NCI-H1092 treated with DMSO at 0.1 percent for 48 hours (cell line): ENCODE data around the gene SLC16A7.

ENCODE experiments used
- DNase-seq: peaks from one replicate; lab custom pipeline; 2025; lab: John Stamatoyannopoulos, UW

Gene SLC16A7

DNA sequence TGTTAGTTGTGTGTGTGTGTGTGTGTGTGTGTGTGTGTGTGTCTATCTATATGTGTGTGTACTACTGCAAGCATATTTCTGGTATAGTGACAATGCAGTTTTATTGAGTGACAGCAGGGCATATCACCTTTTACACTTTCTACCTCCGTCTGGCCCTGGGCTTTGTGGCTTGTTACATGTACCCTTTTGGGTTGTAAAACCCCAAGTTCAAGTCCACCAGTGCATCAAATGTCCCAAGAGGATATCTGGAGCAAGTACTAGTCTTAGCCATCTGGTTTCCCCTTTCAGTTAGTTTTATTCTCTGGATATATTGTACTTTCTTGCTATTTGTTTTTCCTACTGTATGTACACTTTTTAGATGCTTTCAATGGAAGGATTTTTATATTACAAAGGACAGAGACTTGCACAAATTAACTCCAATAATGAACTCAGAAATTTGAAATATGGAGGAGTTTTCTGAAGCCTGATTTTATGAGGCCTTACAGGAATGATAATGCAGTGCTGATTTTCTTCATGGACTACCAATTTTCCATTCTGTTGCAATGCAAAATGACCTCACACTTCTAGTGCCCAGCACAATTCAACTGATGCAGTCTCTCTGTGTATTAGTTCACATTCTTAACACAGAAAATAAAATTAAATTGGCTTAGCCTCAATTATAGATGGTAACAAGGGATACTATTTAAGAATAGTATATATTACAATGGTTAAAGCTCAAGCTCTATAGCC is 29.1 kb downstream of the SLC16A7 start:
- no peak for DNase-seq

DNA sequence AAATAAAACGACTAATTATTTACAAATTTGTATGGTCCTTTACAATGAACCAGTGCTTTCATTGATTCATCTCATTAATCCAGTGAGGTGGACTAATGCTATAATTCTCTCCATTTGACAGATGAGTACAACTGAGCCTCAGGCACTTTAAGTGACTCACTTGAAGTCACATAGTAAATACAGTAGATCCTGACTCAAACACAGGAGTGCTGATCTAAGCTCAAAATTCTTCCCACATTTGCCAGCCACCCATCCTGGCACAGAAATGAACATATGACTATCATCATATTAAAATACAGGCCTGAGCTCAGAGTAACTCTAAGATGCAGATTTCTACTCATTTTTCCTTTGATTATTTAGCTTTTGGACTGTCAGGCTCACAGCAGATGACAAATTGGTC is 30.6 kb downstream of the SLC16A7 start:
- no peak for DNase-seq

DNA sequence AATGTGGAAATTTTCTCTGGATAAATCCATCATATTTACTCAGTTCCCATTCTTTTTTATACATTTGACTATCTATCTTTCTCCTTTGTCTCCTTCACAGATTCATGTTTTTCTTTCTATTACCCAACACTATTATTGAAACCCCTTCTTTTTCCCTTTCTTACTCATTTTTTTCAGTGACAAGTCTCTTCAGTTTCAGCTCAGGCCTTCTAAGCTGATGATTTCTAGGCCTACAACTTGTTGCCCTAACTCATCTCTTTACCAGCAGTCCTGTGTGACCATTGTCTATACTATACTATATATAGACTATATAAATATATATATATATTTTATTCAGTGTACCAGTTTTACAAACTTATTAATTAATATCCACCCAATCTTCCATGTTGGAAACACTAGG is 31.8 kb downstream of the SLC16A7 start:
- no peak for DNase-seq

DNA sequence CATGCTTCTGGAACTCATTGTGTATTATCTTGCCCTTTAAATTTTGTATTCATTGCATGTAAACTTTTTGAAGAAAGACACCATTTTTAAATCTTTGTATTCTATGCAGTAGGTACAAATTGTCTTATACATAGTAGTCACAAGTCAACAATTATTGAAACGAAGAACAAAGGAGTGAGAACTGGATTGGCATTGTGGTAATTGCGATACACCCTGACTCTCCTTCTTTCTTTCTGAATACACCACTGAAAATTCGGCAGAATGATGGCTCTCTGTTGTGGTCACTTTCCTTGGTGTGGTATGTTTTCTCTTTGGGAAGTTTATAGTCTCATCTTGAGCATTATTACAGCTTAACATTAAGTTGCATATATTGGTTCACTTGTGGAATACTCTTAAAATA is 34.1 kb downstream of the SLC16A7 start:
- no peak for DNase-seq

DNA sequence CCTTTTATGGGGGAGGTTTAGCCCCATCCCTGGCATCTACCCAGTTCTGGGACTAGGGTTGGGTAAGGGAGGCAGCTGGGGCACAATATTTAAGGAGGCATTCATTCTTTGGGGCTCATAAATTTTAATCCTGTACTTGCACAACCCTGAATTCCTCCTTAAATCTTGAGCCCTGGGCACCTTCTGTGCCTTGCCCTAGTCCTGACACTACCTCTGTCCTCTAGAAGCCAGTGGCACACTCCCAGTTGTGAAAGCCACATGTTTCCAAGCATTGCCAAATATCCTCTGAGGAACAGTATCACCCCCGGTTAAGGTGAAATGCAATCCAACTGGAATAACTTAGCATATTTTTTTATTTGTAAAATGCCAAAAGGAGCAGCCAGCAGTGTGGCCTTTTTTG is 36.6 kb downstream of the SLC16A7 start:
- DNase-seq, result no peak

DNA sequence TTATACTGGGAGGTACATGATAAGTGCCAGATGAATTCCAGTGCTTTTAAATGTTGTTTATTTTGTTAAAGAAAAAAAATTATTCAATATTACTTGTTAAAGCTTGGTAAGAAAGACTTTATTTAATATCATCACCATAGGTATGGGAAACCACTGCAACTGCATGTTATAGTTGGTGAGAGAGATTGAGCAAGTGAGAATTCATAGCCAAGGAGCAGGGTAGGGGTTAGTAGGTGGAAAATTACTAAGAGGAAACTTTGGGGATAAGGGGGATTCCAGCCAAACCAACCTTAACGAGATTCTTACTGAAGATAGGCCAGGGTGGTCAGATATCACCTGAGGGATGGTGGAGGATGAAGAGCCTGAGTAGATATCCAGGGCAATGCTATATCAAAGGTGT is 38.4 kb downstream of the SLC16A7 start:
- no peak for DNase-seq

DNA sequence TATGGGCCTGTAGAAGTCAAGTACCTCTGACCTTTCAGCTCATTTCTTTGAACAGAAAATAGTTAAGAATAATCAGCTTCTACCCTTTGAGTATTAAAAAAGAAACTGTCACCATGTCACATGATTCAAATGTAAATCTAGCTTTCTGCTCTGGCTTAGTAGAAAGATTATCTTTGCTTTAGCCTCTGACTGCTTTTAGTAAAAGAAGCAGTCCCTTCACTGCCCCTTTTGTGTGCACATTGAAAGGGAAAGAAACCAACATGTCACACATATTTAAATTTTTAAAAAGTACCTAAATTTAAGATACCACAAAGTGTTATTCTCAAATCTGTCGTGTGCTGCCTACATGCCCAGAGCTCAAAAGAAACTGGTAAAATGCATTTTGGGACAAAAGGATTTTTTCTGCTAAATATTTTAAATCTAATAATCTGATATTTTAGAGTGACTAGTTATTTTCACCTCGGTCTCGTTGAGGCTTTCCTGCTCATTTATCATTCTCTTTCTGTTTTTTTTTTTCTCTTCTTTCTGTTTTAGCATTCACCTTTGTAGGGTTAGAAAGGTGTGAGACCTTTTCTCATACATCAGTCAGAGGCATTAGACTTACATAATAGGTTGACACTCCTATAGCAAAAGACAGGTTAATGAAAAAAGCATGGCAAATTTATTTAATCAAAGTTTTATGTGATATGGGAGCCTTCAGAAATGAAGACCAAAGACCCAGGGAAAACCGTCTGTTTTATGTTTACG is 41.3 kb downstream of the SLC16A7 start:
- no peak for DNase-seq

DNA sequence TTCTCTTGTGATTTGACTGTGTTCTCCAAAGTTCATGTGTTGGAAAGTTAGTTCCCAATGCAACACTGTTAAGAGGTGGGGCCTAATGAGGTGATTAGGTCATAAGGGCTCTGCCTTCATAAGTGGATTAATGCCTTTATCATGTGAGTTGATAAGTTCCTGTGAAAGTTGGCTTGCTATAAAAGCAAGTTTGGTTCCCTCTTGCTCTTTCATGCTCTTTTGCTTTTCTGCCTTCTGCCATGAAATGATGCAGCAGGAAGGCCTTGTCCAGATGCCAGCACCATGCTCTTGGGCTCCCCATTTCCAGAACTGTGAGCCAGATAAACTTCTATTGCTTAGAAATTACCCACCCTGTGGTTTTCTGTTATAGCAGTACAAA is 41.9 kb downstream of the SLC16A7 start:
- DNase-seq, result no peak

DNA sequence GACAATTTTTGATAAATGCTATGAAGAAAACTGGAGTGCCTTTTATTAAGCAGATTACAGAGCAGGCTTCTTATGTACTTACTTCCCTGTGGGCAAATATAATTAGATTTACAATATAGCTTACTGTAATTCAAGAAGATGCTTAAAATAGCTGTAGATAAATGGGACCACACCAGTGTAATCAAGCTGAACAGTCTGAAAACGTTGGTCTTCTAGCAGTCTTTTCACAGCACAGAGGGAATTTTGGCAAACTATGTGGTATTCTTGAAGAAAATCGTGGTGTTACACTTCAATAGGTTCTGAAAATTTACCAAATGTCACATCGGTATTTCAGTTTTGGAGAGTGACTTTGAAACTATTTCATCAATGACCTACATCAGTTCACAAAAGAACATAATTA is 47.7 kb downstream of the SLC16A7 start:
- DNase-seq, result no peak

DNA sequence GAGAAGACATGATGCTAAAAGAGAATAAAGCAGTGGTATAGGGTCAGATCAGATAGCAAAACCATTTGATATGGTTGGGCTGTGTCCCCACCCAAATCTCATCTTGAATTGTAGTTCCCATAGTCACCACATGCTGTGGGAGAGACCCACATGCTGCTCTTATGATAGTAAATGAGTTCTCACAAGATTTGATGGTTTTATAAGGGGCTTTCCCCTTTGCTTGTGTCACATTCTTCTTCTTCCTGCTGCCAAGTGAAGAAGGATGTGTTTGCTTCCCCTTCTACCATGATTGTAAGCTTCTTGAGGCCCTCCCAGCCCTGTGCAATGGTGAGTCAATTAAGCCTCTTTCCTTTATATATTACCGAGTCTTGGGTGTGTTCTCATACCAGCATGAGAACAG is 49.4 kb downstream of the SLC16A7 start:
- no peak for DNase-seq

DNA sequence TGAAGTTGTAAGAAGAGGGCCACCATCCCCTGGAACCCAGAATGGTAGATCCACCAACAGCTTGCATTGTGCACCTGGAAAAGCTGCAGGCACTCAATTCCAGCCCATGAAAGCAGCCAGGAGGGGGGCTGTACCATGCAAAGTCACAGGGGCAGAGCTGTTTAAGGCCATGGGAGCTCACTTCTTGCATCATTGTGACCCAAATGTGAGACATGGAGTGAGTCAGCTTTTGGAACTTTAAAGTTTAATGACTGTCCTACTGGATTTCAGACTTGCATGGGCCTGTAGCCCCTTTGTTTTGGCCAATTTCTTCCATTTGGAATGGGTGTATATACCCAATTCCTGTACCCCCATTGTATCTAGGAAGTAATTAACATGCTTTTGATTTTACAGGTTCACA is 50.8 kb downstream of the SLC16A7 start:
- DNase-seq, result no peak

DNA sequence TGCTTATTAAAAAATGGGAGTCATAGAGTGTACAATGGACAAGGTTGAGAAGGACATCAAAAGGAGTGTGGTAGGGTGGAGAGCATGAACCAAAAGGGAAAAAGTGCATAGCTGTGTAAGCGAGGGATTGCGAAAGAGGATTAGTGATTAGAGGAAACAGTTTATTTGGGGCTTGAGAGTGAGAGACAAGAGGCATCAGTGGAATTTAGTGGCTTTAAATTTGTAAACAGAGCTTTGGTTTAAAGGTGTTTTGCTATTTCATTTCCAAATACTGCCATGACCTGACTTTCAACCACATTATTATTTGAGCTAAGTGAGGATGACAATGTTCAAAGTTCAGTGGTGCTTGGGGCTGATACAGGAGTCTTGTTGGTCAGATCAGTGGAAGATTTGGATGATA is 53.4 kb downstream of the SLC16A7 start:
- no peak for DNase-seq

DNA sequence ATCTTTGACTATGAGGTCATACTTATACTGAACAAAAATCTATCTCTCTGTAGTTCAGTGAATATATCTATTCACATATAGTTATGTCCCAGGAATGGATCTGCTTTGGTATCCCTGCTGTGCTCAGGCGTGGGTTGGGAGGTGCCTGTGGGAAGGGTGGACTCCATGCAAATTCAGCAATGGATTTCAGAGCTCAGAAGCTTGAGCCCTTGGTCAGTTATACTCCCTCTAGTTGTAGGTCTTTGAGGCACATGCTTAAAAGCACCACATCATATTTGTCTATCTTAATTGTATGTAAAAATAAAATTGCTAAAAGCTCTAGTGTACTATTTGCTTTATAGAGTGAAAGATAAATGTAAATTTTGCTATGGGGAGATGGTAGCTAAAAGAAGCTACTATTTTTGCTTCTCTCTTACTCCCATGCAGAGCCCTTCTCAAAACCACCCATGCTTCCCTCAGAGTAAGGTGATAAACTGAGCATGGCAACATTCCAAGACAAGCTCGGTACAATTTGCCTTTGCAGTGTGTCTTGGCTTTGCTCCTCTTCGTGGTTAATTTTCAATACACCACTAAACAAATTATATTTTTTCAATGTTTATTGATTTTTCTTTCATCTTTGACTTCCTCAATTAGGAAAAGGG is 54.9 kb downstream of the SLC16A7 start:
- peak; percentile 6 for DNase-seq

DNA sequence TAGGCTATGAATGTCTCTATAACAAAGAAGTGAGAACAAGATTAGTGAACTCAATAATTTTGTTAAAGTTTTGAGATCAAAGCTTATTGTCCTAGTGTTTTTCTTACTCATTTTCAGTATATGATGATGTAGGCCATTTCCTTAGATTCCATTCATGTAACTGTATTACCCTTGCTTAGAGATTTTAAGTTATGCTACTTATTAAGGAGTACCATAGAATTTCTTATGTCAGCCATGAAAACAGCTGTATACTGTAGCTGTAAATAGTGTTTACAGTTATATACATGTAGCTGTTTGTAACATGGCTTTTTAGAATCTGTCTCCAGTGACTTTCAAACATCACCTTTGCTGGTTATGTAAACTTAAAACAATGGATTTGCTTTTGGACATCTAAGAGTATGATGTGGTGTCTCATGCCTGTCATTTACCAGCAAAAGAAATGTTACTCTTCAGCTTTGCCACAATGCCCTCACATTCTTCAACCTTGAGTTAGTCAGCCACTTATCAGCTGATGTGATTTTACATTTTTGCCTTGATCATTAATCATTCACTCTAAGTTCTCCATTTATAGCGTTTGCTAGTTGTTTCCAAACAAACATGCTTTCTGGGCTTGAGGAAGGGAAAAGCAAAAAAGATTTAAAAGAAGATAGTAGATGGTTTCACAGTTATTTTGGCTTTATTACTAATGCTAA is 55.5 kb downstream of the SLC16A7 start:
- DNase-seq, result no peak

DNA sequence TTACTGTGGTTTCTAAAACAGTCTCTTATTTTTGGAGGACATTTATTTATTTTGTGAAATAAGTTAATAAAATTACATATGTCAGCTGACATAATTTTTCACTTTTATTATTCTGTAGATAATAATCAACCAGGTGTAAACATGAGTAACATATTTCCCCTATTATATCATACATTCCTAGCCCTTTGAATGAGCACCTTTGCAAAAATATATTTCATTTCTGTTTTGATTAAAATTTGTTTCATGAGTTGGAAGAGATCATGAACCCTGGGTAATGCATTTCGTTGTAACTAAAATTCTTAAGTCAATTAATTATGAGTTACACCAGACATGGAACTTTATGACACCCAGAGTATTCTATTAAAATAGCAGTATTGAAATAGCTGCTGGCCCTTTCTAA is 56.3 kb downstream of the SLC16A7 start:
- DNase-seq, result no peak

DNA sequence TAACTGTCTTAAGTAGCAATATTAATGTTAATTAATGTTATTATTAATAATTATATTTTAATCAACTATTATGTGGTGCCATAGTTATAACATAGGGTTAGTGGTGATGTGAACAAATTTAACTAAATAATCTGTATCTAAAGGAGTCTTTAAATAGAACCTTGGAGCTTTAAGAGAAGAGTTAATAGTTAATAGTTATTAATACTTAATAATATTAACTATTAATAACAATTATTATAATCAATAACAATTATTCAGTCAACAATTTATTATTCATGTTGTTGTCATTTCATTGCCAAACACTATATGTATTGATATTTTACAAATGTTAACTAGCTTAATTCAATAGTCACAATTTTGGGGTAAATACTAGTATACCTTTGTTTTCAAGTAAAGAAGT is 58.2 kb downstream of the SLC16A7 start:
- DNase-seq, result no peak

DNA sequence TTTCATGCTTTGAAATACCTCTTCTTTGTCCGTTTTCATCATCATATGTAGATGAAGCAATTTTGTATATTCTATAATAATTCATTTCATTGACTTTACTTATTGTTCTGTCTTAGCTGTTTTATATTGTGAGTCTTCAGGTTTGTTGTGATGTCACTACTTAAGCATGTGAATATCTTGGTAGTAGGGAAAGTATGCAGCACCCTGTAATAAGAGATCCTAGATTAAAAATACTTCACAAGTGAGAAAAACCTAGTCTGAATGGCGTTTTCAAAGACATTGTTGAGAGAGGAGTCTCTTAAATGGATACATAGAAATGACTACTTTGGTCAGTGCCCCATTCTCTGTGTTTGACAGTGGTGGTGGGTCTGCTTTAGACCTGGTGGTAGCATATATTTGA is 61.4 kb downstream of the SLC16A7 start:
- no peak for DNase-seq

DNA sequence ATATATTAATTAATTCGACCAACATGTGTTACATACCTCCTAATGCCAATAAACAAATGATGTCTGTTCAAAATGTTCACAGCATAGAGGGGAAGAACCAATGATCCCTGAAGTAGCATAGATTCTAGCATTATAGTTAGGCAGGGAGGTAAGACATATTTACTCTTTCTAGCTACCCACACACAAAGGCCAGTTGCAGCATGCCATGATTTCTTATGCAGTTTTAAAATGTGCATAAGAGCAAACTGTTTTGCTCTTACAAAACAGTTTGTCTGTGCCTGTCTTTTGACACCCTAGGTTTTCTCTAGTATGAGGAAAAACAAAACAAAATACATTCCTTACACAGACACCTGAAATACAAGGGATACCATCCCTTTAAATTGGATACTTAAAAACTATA is 61.9 kb downstream of the SLC16A7 start:
- DNase-seq, result no peak

DNA sequence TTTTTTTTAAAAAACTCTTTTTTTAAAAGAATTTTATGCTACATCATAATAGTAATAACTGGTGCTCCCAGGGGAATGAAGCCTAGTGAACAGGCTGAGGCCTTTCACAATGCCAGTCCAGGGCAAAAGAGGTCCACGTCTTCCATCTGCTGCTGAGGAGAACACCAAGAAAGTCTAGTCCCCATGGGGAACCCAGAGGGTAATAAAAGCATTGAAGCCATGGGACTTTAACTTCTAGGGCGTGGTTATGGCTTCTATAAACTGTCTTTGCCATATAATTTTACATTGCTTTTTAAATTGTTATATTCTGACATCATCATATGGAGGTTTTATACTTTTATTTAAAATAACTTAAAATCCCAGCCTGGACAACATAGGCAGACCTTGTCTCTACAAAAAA is 64.3 kb downstream of the SLC16A7 start:
- DNase-seq, result no peak

DNA sequence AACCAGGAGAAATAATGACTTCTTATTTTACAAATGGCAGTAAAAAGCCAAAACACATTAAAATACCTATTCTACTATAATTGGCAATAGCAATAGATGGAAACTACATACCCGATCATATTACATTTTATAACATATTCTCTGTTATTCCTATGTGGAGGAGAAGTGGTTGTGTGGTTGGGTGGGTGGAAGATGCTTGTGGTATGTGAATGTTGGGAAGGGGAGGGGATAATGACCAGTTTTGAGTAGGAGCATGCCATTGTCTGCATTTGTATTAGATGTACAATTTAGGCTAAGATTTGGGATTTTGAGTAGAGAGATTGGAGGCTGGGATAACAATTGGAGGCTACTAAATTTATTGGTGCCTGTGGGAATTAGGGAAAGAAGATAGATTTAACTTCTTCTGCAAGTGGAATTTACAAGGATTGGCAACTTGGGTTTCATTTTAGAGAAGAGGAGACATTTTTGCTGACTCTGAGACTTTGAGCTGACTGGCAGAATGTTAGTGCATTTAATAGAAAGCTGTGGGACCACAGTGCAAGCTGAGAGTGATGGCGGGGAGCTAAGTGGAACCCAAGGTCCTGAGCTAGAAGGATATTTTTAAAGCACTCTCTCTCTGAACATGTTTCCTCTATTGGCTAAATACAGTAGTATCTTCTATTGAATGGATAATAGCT is 65.2 kb downstream of the SLC16A7 start:
- DNase-seq, result no peak

DNA sequence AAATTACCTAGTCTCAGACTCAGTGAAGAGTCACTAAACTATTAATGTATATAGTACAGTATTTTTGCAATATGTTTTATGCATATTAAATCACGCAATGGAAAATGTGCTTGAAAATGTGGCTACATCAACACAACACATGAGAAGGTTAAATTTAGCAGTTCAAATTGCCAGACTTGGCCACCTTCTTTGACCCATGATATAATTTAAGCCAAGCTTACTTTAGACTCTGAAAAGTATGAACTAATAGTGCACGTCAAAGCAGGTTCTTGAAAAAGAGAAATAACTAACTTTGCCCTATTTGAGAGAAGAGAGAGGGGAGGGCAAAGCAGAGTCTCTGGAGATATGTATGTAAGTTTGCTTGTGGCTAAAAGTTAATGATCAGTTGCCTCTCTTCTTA is 68.7 kb downstream of the SLC16A7 start:
- DNase-seq, result no peak

DNA sequence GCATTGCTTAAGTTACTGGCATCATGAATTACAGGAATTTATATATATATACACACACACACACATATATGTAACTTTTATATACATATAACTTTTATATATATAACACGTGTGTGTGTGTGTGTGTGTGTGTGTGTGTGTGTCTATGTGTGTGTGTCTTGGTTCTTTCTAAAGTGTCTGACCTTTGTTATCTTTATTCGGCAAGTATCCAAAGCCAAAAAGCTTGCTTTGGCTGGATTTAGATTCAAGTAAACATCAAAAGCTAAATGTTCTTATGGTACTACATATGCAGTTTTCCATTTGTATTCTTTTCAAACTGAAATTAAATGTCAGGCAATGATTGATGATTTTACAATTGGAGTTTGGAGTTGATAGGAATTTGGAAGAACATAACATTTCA is 69.9 kb downstream of the SLC16A7 start:
- DNase-seq, result no peak
